GM12878 (cell line): Measurements from ENCODE around the gene RAMACL. TPM values are rescaled to one million over a fixed set of nuclear protein-coding genes. Genes with fewer than 3 reads are reported as not detected.

Source experiments
- CUX1 ChIP-seq: IDR thresholded peaks from 2 replicates; pipeline ENCODE4 v1.6.1; 2012; ENCODE audit warnings: improper control_type of control experiment, low read depth, low read length; ENCODE audit not compliant: insufficient replicate concordance
- E2F4 ChIP-seq: IDR thresholded peaks from 2 replicates; pipeline ENCODE4 v1.6.1; 2012; ENCODE audit warnings: low read depth, low read length, improper control_type of control experiment
- IRF4 ChIP-seq: IDR thresholded peaks from 2 replicates; pipeline ENCODE4 v1.6.1; 2011; ENCODE audit warnings: low read depth, low read length
- KDM1A ChIP-seq: fragments of 200-600 bp; sonication (generic); IDR thresholded peaks from 2 replicates; pipeline ENCODE4 v1.6.1; 2016; ENCODE audit warnings: borderline replicate concordance
- PAX8 ChIP-seq: fragments of 450-650 bp; IDR thresholded peaks from 2 replicates; pipeline ENCODE4 v1.6.1; 2017; ENCODE audit warnings: mild to moderate bottlenecking, moderate library complexity
- SPI1 ChIP-seq: IDR thresholded peaks from 2 replicates; pipeline ENCODE4 v1.6.1; 2011; ENCODE audit warnings: low read depth, mild to moderate bottlenecking, low read length, moderate library complexity, borderline replicate concordance; ENCODE audit not compliant: insufficient read depth
- ZNF622 ChIP-seq: fragments of 450-650 bp; IDR thresholded peaks from 2 replicates; pipeline ENCODE4 v1.6.1; 2017; ENCODE audit warnings: mild to moderate bottlenecking, inconsistent platforms
- polyA plus RNA-seq, 11 experiments: library from polyadenylated mRNA; depleted of rRNA in 4 of 11; unstranded in 6 of 11; stranded (reverse) in 5 of 11; fragments of >200 nt; fragmentation: Nextera tagmentation in 4 of 11; fragmentation: Illumina TruSeq in 1 of 11; extraction: Ambion mirVana in 4 of 11; extraction: Trizol in 1 of 11; gene quantifications; 1 replicate in 1 of 11; 2 replicates in 10 of 11; pipeline versions ENCODE4 v1.2.1 to v1.2.3, GENCODE V29; 2011 to 2016; ENCODE audit warnings: inconsistent platforms in 2 of 11, missing spikeins in 2 of 11, low read depth in 1 of 11
- total RNA-seq, 4 experiments: library from RNA; depleted of rRNA in 3 of 4; stranded (reverse); fragments of >200 nt in 3 of 4; fragmentation: Illumina TruSeq in 1 of 4; extraction: Trizol in 1 of 4; gene quantifications; 2 replicates each; pipeline versions ENCODE4 v1.2.1 to v1.2.3, GENCODE V29; 2013 to 2021

Gene RAMACL
- total and polyA plus RNA-seq, 10 of the 15 experiments (the other 5 are each of a cell fraction or from before 2014, with no cell fraction given), result 0.09 to 1.3 (median 0.31) TPM; not detected in 1

- no peak for TF ChIP-seq CUX1
- no peak for TF ChIP-seq PAX8
- no peak for TF ChIP-seq IRF4
- TF ChIP-seq E2F4, result no peak
- no peak for TF ChIP-seq SPI1
- no peak for TF ChIP-seq KDM1A
- no peak for TF ChIP-seq ZNF622
Observed at GRCh38 chr6:166578536-166579236, 7.8 kb downstream of the RAMACL start (continued).
